RCC 7860 (cell line): ENCODE data around the gene NOCT.
"Not testable (repeated sequence)": the region's sequence is repeated elsewhere in the genome, so short reads cannot be mapped to it uniquely, and the experiment has no call there.

Experiments
- DNase-seq: peaks from one replicate; pipeline ENCODE4 v3.0.0-alpha.2; 2015; ENCODE audit warnings: low spot score
- FAIRE-seq: peaks from 2 replicates; lab custom pipeline; 2012; peaks lifted over from hg19 to GRCh38; lab: Jason Lieb, UNC

Gene NOCT

DNA sequence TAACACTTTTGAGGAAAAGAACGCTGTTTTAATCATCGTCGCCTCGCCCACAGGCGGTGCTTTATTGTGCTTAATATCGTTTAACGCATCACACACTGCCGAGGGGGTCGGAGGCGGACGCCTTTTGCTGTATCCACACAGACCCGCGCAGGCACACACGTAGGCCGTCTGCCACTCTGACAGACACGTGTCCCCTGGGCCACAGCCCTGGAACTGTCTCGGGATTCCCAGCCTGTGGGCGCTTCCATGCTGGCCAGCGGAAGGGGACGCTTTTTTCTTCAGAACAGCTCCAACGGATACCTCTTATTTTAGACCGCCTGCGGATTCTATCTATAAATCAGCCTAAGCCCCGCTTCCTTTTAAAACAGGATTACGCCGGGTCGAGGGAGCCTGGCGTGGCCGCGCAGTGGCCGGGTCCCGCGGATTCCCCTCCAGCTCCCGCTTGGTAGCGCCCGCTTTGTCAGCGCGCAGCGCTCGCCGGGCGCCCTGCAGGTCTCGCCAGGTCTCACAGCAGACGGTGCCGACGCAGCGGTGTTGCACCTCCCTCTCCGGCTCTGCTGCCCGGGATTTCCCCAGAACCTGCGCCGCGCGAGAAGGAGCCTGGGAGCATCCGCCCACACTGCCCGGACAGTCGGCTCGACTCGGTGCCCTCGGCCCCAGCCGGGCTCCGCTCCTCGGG, at the start of gene NOCT:
Gene NOCT (plus strand): TSS at position 513 of the 679 bp plus-strand sequence. CDS start 201 bp downstream, outside the sequence.
- DNase-seq, result peak; percentile 83
- no peak for FAIRE-seq

DNA sequence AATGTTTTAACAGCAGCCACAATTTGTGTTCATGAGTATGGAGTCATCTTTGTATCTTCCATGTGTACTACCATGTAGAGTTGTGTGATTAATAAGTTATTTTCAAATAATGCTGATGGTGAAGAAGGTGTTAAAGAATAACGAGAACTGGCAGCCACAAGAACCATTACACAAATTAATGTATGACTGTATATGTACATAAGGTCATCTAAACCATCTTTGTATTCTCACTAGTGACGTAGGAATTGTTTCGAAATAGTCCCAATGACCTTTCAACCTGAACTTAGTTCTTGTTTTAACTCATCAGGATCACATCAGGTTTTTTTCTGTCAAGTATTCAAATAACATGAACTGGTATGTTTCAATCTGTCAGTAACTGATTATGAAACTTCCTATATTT, 48.3 kb upstream of the NOCT start:
- FAIRE-seq, result peak; percentile 74
- peak; percentile 29 for DNase-seq

GRCh38 chr4:138972956-138973801, 42.4 kb upstream of the NOCT start:
- DNase-seq, result no peak
- FAIRE-seq, result no peak

DNA sequence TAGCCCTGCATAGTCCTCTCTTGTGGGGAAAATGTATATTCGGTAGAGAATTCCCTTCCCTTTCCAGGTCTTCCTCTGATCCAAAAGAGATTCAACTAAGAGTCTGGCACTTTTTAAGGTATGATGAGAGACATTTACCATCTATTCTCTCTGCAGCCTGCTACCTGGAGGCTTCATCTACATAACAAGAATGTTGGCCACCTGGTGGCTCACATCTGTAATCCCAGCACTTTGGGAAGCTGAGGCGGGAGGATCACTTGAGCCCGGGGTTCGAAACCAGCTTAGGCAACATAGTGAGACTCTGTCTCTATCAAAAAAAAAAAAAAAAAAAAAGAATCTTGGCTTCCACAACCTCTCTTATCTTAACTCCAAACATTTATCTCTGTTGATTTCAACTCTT, 40.4 kb upstream of the NOCT start:
- no peak for FAIRE-seq

DNA sequence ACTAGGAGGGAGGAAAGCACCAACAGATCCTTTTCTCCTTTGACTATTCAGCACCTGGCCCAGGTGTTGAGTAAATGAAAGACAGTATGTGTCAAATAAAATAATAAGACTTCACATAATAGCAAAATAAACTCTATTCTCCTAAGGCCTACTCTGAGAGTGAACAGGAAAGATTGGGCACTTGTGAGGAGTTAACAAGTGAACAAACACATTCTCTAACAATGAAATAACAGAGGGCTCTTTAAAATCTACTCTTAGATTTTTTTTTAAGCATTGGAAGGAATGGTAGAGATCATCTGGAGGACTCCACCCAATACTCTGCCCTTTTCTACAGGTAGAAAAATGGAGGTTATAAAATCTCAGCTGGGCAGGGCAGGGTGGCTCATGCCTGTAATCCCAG, 39.1 kb upstream of the NOCT start:
- DNase-seq (no peak), FAIRE-seq (no peak)

More for the DNA sequence above, 40.4 kb upstream of the NOCT start:
- DNase-seq, result no peak

DNA sequence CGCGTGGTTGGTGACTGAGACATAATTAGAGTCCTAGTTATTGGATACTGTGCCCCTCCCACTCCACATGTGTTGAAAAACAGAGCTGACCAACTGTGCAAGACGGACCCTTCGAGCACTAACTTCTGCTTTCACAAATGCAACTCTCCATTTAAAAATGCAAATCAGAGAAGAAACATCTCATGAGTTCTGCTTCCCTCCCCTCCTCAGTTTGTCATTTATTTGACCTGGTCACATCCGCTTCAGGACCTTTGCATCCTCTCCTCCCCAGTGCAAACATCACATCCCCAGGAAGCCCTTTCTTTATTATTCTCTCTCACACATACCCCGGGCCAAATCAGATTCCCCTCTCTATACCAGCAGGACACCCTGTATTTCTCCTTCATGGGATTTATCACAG, 38.1 kb upstream of the NOCT start:
- FAIRE-seq (no peak), DNase-seq (no peak)

GRCh38 chr4:138978028-138978585, 37.5 kb upstream of the NOCT start:
- no peak for DNase-seq

GRCh38 chr4:138978600-138978999, 37.0 kb upstream of the NOCT start:
- DNase-seq, result no peak
- no peak for FAIRE-seq

More at GRCh38 chr4:138978028-138978585, 37.5 kb upstream of the NOCT start:
- FAIRE-seq, result no peak

- FAIRE-seq (no peak), DNase-seq (no peak)
Measured at GRCh38 chr4:138979742-138980141, 35.8 kb upstream of the NOCT start.

DNA sequence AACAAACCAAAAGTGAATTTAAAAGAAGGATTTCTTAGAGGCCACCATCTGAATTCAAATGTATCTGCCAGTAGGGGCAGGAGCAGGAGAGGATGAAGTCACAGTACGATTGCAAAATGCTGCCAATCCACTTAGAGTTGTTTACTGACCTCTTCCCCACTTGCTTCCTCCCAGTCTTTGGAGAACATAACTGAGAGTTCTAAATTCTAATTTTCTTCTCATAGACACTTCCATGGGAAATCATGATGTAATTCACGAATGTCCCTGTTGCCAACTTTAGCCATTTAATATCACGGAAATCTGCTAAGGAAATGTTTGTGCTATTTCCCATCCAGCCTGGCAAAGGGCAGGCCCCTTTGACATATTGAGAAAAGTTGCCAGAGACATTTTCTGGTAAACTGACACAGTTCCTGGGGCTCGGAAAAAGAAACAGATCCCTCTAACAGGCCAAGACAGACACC, 33.6 kb upstream of the NOCT start:
- DNase-seq (no peak), FAIRE-seq (no peak)

GRCh38 chr4:138982754-138983153, 32.8 kb upstream of the NOCT start:
- FAIRE-seq (no peak), DNase-seq (no peak)

GRCh38 chr4:138983690-138984089, 31.9 kb upstream of the NOCT start:
- FAIRE-seq, result no peak
- DNase-seq, result no peak

DNA sequence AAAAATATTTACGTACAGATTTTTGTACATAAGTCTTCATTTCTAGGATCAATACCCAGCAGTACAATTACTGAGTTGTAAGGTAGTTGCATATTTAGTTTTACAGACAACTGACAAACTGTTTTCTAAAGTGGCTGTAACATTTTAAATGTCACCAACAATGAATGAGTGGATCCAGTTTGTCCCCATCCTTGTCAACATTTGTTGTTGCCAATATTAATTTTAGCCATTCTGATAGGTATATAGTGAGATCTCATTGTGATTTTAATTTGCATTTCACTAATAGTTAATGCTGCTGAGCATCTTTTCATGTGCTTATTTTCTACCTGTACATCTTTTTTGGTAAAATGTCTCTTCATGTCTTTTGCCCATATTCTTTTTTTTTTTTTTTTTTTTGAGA, 30.9 kb upstream of the NOCT start:
- DNase-seq, result no peak

DNA sequence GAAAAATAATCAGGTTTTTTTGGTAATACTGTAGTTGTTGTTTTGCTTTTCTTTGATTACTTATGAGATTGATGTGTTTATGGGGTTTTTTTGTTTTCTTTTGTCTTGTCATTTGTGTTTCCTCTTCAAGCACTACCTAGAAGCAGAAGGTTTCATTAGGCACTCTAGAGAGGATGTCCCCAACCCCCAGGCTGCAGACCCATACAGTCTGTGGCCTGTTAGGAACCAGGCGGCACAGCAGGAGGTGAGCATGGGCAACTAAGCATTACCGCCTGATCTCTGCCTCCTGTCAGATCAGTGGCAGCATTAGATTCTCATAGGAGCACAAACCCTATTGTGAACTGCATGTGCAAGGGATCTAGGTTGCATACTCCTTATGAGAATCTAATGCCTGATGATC, 22.9 kb upstream of the NOCT start:
- FAIRE-seq (no peak), DNase-seq (no peak)

More for the DNA sequence above, 30.9 kb upstream of the NOCT start:
- FAIRE-seq, result no peak

DNA sequence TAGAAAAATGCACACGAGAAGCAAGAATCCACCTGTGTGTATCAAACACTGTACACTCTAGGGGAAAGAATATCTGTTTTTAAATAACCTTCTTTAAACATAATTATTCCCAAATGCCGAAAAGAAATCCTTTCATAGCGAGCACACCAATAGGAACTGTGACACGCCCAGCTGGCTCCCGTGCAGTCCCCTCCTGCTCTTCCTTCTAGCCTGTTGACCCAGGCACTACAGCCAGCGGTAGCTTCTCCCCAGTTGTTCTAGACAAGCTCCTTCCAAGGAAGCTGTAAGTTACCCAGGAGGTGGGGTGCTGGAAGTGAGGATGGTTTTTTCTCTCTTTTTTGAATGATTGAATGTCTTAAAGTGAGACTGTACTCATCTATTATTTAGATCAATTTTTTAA, 19.5 kb upstream of the NOCT start:
- DNase-seq, result no peak
- FAIRE-seq, result no peak

DNA sequence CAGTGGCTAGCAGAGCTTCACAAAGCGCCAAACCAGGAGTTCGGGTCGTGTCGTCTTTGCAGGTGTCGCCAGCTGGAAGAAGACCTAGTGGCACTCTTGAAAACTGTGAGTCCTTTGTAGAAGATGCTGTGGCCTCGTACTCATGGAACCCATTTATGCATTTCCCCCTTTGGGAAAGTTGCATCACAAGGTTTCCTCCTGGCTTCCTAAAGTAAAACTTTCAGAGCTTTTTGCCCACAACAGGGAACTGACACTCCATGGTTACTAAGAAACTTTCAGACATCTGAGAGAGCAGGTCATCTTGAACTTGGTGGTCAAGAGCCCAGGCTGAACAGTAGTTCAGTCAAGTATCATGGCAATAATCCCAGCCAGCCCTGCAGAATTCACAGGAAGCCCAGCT, 15.9 kb upstream of the NOCT start:
- no peak for FAIRE-seq
- no peak for DNase-seq

- not testable (repeated sequence) for FAIRE-seq, DNase-seq
Measured at GRCh38 chr4:139000134-139000533, 15.4 kb upstream of the NOCT start.

DNA sequence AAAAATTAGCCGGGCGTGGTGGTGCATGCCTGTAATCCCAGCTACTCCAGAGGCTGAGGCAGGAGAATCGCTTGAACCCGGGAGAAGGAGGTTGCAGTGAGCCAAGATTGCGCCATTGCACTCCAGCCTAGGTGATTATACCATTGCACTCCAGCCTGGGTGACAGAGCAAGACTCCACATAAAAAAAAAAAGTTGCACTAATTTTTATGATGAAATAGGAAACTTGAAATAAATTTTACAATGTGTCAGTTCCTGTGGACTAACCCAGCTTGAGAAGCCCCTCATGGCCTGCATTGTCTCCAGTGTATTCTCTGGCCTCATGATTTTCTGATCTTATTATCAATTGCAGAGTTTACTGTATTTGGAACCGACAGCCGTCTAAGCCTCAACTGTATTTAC, 14.2 kb upstream of the NOCT start:
- not testable (repeated sequence) for DNase-seq, FAIRE-seq

DNA sequence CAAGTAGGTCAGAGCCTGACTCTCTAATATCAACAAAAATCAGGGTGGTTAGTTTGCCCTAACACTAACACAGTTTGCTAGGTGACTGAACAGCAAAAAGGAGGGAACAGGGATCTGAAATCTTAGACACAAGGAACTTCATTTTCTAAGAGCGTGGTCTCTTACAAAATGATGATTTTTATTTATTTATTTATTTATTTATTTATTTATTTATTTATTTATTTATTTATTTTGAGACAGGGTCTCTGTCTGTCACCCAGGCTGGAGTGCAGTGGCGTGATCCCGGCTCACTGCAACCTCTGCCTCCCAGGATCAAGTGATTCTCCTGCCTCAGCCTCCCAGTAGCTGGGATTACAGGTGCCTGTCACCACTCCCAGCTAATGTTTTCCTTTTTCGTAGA, 11.9 kb upstream of the NOCT start:
- not testable (repeated sequence) for FAIRE-seq, DNase-seq

DNA sequence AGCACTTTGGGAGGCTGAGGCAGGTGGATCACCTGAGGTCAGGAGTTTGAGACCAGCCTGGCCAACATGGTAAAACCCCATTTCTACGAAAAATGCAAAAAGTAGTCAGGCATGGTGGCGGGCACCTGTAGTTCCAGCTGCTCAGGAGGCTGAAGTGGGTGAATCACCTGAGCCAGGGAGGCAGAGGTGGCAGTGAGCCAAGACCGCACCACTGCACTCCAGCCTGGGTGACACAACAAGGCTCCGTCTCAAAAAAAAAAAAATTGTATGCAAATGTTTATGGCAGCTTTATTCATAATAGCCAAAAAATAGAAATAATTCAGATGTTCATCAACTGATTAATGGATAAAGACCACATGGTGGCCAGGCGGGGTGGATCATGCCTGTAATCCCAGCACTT, 9.8 kb upstream of the NOCT start:
- FAIRE-seq, result no peak

DNA sequence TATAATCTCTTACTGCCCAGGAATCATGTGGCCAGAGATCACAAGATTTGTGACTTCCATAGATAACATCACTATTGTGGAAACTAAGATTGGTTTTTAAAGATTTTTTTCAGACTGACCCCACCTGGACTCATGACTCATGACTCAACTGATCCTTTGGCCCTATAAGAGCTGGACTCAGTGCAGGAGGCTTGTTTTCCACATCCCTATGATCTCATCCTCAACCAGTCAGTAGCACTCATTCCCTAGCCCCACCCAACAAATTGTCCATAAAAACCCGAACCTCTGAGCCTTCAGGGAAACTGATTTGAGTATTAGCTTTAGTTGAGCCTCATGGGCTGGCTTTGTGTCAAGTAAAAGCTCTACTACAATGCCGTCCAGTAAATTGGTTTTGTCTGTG, 7.9 kb upstream of the NOCT start:
- DNase-seq (peak; percentile 13), FAIRE-seq (no peak)

More for the DNA sequence above, 9.8 kb upstream of the NOCT start:
- DNase-seq, result no peak

DNA sequence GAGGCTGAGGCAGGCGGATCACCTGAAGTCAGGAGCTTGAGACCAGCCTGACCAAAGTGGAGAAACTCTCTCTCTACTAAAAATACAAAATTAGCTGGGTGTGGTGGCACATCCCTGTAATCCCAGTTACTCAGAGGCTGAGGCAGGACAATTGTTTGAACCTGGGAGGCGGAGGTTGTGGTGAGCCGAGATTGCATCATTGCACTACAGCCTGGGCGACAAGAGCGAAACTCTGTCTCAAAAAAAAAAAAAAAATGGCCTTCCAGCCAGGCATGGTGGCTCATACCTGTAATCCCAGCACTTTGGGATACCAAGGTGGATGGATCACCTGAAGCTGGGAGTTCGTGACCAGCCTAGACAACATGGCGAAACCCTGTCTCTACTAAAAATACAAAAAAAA, 7.3 kb upstream of the NOCT start:
- not testable (repeated sequence) for FAIRE-seq

More for the DNA sequence above, 7.3 kb upstream of the NOCT start:
- DNase-seq, result not testable (repeated sequence)
